Endothelial cell (in vitro differentiated cells): ENCODE measurements around the gene RNF215. TPM values are rescaled to one million over a fixed set of nuclear protein-coding genes. Genes with fewer than 3 reads are reported as not detected.

Experiments
- DNase-seq: peaks from one replicate; pipeline ENCODE4 v3.0.0; 2021; ENCODE audit warnings: low spot score
- H3K27ac Mint-ChIP-seq: one replicate; pipeline ENCODE4 v1.8.0; 2021; ENCODE audit warnings: mixed read lengths, inconsistent platforms; ENCODE audit not compliant: unreplicated experiment
- H3K27me3 Mint-ChIP-seq: one replicate; pipeline ENCODE4 v1.8.0; 2021; ENCODE audit warnings: mild to moderate bottlenecking, moderate library complexity, mixed read lengths, inconsistent platforms; ENCODE audit not compliant: unreplicated experiment
- H3K36me3 Mint-ChIP-seq: one replicate; pipeline ENCODE4 v1.8.0; 2021; ENCODE audit warnings: mild to moderate bottlenecking, low read depth, mixed read lengths, inconsistent platforms; ENCODE audit not compliant: unreplicated experiment
- H3K4me1 Mint-ChIP-seq: one replicate; pipeline ENCODE4 v1.8.0; 2021; ENCODE audit warnings: mild to moderate bottlenecking, mixed read lengths, inconsistent platforms; ENCODE audit not compliant: unreplicated experiment
- H3K4me3 Mint-ChIP-seq: one replicate; pipeline ENCODE4 v1.8.0; 2021; ENCODE audit warnings: mild to moderate bottlenecking, mixed read lengths, inconsistent platforms; ENCODE audit not compliant: unreplicated experiment
- H3K9me3 Mint-ChIP-seq: one replicate; pipeline ENCODE4 v1.8.0; 2021; ENCODE audit warnings: mixed read lengths, inconsistent platforms; ENCODE audit not compliant: unreplicated experiment
- CTCF ChIP-seq: fragments of 200-600 bp; sonication (generic); IDR thresholded peaks from one replicate; pipeline ENCODE4 v1.5.0; 2021; ENCODE audit warnings: antibody characterized with exemption; ENCODE audit not compliant: unreplicated experiment
- total RNA-seq: library from RNA; stranded (reverse); fragmentation: NEBNext Ultra II Directional; extraction: Animal tissue kit (Norgen Biotek cat#: 25700); gene quantifications from one replicate; pipeline ENCODE4 v1.2.1, GENCODE V29; 2021; ENCODE audit not compliant: unreplicated experiment

Gene RNF215
- total RNA-seq, 1 donor from 2014 or later = 39.1 TPM

GRCh38 chr22:30354644-30355043 lies 32.6 kb downstream of the RNF215 start:
- Mint-ChIP-seq H3K27me3 (peaks cover 6% of the 10 kb centered on the region), H3K4me1 (peaks cover 24% of the 10 kb centered on the region), H3K27ac (peak overlapping the region; percentile 61), H3K9me3 (no peaks in the 10 kb centered on the region), H3K4me3 (no peak overlapping the region), H3K36me3 (peaks cover 23% of the 10 kb centered on the region)
- DNase-seq = no peak
- no peak for TF ChIP-seq CTCF

- Mint-ChIP-seq H3K36me3 (peaks cover 32% of the 10 kb centered on the region), H3K27me3 (peaks cover 5% of the 10 kb centered on the region)
Measured at GRCh38 chr22:30351226-30351625, 36.0 kb downstream of the RNF215 start.

GRCh38 chr22:30348809-30349208 lies 38.4 kb downstream of the RNF215 start:
- TF ChIP-seq CTCF = no peak
- H3K27me3 Mint-ChIP-seq = peaks cover 3% of the 10 kb centered on the region
- no peaks in the 10 kb centered on the region for H3K4me1 Mint-ChIP-seq
- H3K36me3 Mint-ChIP-seq = peaks cover 36% of the 10 kb centered on the region
- H3K27ac Mint-ChIP-seq = no peak overlapping the region
- DNase-seq = no peak
- no peak overlapping the region for H3K4me3 Mint-ChIP-seq
- no peaks in the 10 kb centered on the region for H3K9me3 Mint-ChIP-seq

More at GRCh38 chr22:30351226-30351625, 36.0 kb downstream of the RNF215 start:
- Mint-ChIP-seq H3K4me3 (no peak overlapping the region), H3K27ac (peak overlapping the region; percentile 64), H3K4me1 (peaks cover 18% of the 10 kb centered on the region), H3K9me3 (no peaks in the 10 kb centered on the region)
- TF ChIP-seq CTCF = no peak
- no peak for DNase-seq

GRCh38 chr22:30348404-30348803 lies 38.8 kb downstream of the RNF215 start:
- Mint-ChIP-seq H3K27me3 (peaks cover 3% of the 10 kb centered on the region), H3K27ac (no peak overlapping the region), H3K4me3 (no peak overlapping the region), H3K4me1 (no peaks in the 10 kb centered on the region), H3K9me3 (no peaks in the 10 kb centered on the region), H3K36me3 (peaks cover 35% of the 10 kb centered on the region)
- DNase-seq = no peak
- no peak for TF ChIP-seq CTCF

- no peak overlapping the region for H3K27ac Mint-ChIP-seq
- no peak for DNase-seq
- H3K4me3 Mint-ChIP-seq = peak overlapping the region; percentile 37
- H3K4me1 Mint-ChIP-seq = no peaks in the 10 kb centered on the region
- peaks cover 34% of the 10 kb centered on the region for H3K36me3 Mint-ChIP-seq
- TF ChIP-seq CTCF = no peak
- H3K27me3 Mint-ChIP-seq = peaks cover 3% of the 10 kb centered on the region
- no peaks in the 10 kb centered on the region for H3K9me3 Mint-ChIP-seq
Measured at GRCh38 chr22:30347255-30347892, 39.8 kb downstream of the RNF215 start.
